CD4-positive, alpha-beta T cell treated with Interleukin-17A for 4 hours (primary cell): ENCODE measurements around the gene BRAT1.

ENCODE experiments used
- DNase-seq: peaks from one replicate; pipeline ENCODE4 v3.0.0-alpha.2; 2020; ENCODE audit warnings: mixed read lengths

BRAT1 gene

GRCh38 chr7:2559283-2559950 lies 4.1 kb upstream of the BRAT1 start:
- peak; percentile 51 for DNase-seq

GRCh38 chr7:2558629-2559282 lies 3.4 kb upstream of the BRAT1 start, which contains the start of gene IQCE:
IQCE (plus strand) TSS chr7:2558979; CDS start chr7:2559182, 203 bp downstream.
- peak; percentile 94 for DNase-seq

- no peak for DNase-seq
Observed at GRCh38 chr7:2554661-2555111, 638 bp downstream of the BRAT1 start.

- DNase-seq = no peak
Observed at GRCh38 chr7:2553831-2554581, 1.3 kb downstream of the BRAT1 start.

- no peak for DNase-seq
Observed at GRCh38 chr7:2553108-2553507, 2.2 kb downstream of the BRAT1 start.

- no peak for DNase-seq
Observed at GRCh38 chr7:2551418-2551817, 3.9 kb downstream of the BRAT1 start.

- DNase-seq = no peak
Observed at GRCh38 chr7:2546776-2547586, 8.3 kb downstream of the BRAT1 start.

- DNase-seq = no peak
Observed at GRCh38 chr7:2545746-2546425, 9.4 kb downstream of the BRAT1 start.

GRCh38 chr7:2544541-2545188 lies 10.7 kb downstream of the BRAT1 start:
- DNase-seq = no peak

GRCh38 chr7:2542916-2543871 lies 12.1 kb downstream of the BRAT1 start:
- no peak for DNase-seq

GRCh38 chr7:2542011-2542915 lies 13.1 kb downstream of the BRAT1 start:
- DNase-seq = no peak

GRCh38 chr7:2541291-2542010 lies 13.9 kb downstream of the BRAT1 start:
- no peak for DNase-seq

- DNase-seq = no peak
Observed at GRCh38 chr7:2540641-2541051, 14.7 kb downstream of the BRAT1 start.

- DNase-seq = no peak
Observed at GRCh38 chr7:2540133-2540532, 15.2 kb downstream of the BRAT1 start.

- DNase-seq = no peak
Observed at GRCh38 chr7:2539031-2539911, 16.1 kb downstream of the BRAT1 start.

GRCh38 chr7:2537981-2538851 lies 17.1 kb downstream of the BRAT1 start:
- no peak for DNase-seq
